ENCODE measurements around the gene FKBP8. TPM values are rescaled to one million over a fixed set of nuclear protein-coding genes. Genes with fewer than 3 reads are reported as not detected.

The FKBP8 gene
- total and polyA plus RNA-seq, 2 of the 4 experiments (the other 2 are of a cell fraction), result 153 to 289 TPM

DNA sequence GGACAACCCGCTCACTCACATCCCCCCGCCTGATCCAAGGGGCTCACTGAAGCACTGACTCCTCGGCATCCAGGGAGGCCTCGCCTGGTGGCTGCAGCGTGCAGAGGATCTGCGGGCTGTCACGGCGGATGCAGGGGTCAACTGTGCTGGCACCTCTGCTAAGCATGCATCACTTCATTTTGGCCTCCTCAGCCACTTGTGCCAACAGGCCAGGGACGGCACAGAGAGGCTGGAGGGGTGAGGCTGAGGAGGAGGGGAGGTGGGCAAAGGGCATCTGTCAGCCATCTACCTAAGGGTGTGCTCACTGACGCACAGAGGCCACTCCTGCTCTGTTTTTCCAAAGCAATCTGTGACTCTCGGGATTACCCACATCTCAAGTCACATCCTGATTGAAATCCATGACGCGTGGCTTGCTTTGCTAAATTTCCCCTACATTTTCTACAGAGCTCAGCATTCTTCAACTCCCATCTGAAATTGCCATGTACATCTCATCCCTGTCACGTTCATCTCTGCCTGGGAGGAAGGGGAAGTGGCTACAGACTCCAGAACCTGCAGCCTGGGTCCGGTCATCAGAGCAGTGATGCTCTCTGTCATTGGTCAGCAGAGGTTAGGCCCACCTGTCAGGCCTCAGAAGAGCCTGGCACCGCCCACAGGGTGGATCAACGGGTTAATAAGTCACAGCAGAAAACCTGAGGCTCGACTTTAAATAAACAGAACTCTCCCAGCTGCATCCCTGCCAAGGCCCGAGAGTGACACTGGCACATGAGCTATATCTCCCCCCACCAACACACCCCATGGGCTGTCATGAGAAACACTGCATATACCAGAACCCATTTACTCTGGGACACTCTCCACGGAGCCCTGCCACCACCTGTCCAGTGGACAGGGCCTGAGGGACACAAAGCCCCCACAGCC is 39.1 kb downstream of the FKBP8 start:
- Histone ChIP-seq H2BK120ac (ENCODE audit: low read depth, low read length) (no peak overlapping the region), H4K5ac (ENCODE audit: low read depth, low read length) (no peak overlapping the region), H2BK20ac (ENCODE audit: low read depth, low read length) (no peak overlapping the region), H2AFZ (replicated peaks; ENCODE audit: low read length, poor library complexity) (no peak overlapping the region), H3K4me2 (ENCODE audit: low read depth, low read length) (no peak overlapping the region), H2AK5ac (ENCODE audit: low read depth, low read length) (no peak overlapping the region), H3K9me3 (ENCODE audit: control insufficient read depth, insufficient read depth, low read length) (no peaks in the 10 kb centered on the region), H4K91ac (ENCODE audit: insufficient read depth, low read depth, low read length) (no peak overlapping the region), H2AK9ac (replicated peaks; ENCODE audit: low read depth, low read length, poor library complexity) (no peak overlapping the region), H4K20me1 (ENCODE audit: insufficient read depth, low read length) (peaks cover 100% of the 10 kb centered on the region), H2BK15ac (ENCODE audit: low read depth, low read length) (no peak overlapping the region), H3K79me1 (ENCODE audit: low read depth in 1 of 2, low read length in 2 of 2) (peaks cover 10 to 100% of the 10 kb centered on the region in 2 experiments), H3K4me3 (ENCODE audit: insufficient read depth, low read depth, low read length) (no peak overlapping the region), H3K36me3 (ENCODE audit: control insufficient read depth, insufficient read depth, low read length) (no peaks in the 10 kb centered on the region), H3K4ac (ENCODE audit: low read depth, low read length) (no peak overlapping the region), H3K27me3 (ENCODE audit: control insufficient read depth, insufficient read depth, low read length) (no peaks in the 10 kb centered on the region), H3K56ac (ENCODE audit: extremely low read depth, insufficient read depth, low read length) (no peak overlapping the region), H3K9me1 (ENCODE audit: insufficient read depth, low read length) (peaks cover 54% of the 10 kb centered on the region), H3K23ac (ENCODE audit: low read depth, low read length) (no peak overlapping the region), H3K9ac (ENCODE audit: low read depth, low read length) (no peak overlapping the region), H3K27ac (ENCODE audit: insufficient read depth, low read length) (no peak overlapping the region), H4K8ac (ENCODE audit: low read depth in 2 of 2, low read length in 2 of 2) (no peak overlapping the region), H3K18ac (ENCODE audit: low read depth, low read length) (no peak overlapping the region), H3K4me1 (ENCODE audit: control insufficient read depth, insufficient read depth, low read length) (peaks cover 29% of the 10 kb centered on the region), H3K14ac (replicated peaks; ENCODE audit: low read depth, low read length) (no peak overlapping the region), H2BK5ac (ENCODE audit: low read depth, low read length, poor library complexity, severe bottlenecking) (no peak overlapping the region)
- POLR2A ChIA-PET (ENCODE audit: unreplicated experiment), result no interaction called here
- in situ Hi-C loops (cut with MboI; ENCODE audit: low sequenced_read_pairs), result no loop called here
- no peak for TF ChIP-seq MXI1 (IDR thresholded peaks at IDR 0.05; ENCODE audit: borderline replicate concordance, low read depth, low read length)
- no peak for TF ChIP-seq NFE2L2 (IDR thresholded peaks at IDR 0.05; ENCODE audit: low read depth, low read length)
- no peak for TF ChIP-seq CHD1 (IDR thresholded peaks at IDR 0.05; ENCODE audit: low read depth, low read length)
- TF ChIP-seq, protein P1, sequence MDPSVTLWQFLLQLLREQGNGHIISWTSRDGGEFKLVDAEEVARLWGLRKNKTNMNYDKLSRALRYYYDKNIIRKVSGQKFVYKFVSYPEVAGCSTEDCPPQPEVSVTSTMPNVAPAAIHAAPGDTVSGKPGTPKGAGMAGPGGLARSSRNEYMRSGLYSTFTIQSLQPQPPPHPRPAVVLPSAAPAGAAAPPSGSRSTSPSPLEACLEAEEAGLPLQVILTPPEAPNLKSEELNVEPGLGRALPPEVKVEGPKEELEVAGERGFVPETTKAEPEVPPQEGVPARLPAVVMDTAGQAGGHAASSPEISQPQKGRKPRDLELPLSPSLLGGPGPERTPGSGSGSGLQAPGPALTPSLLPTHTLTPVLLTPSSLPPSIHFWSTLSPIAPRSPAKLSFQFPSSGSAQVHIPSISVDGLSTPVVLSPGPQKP (IDR thresholded peaks at IDR 0.05; ENCODE audit: borderline replicate concordance, low read depth, low read length), result no peak
- no peak for TF ChIP-seq SMC3 (IDR thresholded peaks at IDR 0.05; ENCODE audit: low read depth, low read length)
- no peak for TF ChIP-seq USF2 (IDR thresholded peaks at IDR 0.05; ENCODE audit: low read depth, low read length)
- TF ChIP-seq FOS (IDR thresholded peaks at IDR 0.05; ENCODE audit: low read depth, low read length), result no peak
- TF ChIP-seq CEBPB (IDR thresholded peaks at IDR 0.05; ENCODE audit: low read depth, low read length), result no peak
- no peak for TF ChIP-seq MAFK (IDR thresholded peaks at IDR 0.05; ENCODE audit: low read depth, low read length)
- no peak for TF ChIP-seq MAZ (IDR thresholded peaks at IDR 0.05; ENCODE audit: borderline replicate concordance, low read depth, low read length)
- TF ChIP-seq RFX5 (IDR thresholded peaks at IDR 0.05; ENCODE audit: low read depth, low read length), result no peak
- no TSS peak for BruUV-seq (replicated peaks)
- no peak for DNase-seq
- intact Hi-C loops (cut with micrococcal nuclease), result no loop called here
- WGBS, 2 experiments (ENCODE audit: extremely low coverage in 2 of 2, insufficient read length in 1 of 2), result 76% methylated on average over 6 of the region's 20 CpGs; no CpG with 5 or more reads in 1 of the 2 experiments
- no peak; the same call in 1 of the 2 replicates for ATAC-seq (ENCODE audit: low read depth)
- CTCF ChIA-PET, result no interaction called here
- dilution Hi-C loops (cut with HindIII; ENCODE audit: low sequenced_read_pairs, unreplicated experiment), result no loop called here

All from IMR-90 (cell line).